ENCODE data around the gene AHRR. TPM values are rescaled to one million over a fixed set of nuclear protein-coding genes. Genes with fewer than 3 reads are reported as not detected.

AHRR gene
- total and polyA plus RNA-seq, 4 donors = 2.8 to 5.5 (median 3.8) TPM

GRCh38 chr5:385321-385720 lies 63.8 kb downstream of the AHRR start:
- no peaks in the 10 kb centered on the region for H3K9me3 ChIP-seq (ENCODE audit: control insufficient read depth, insufficient read depth, low read length)
- H3K36me3 ChIP-seq (ENCODE audit: control insufficient read depth, insufficient read depth, low read length) = peaks cover 3% of the 10 kb centered on the region
- DNase-seq (ENCODE audit: low read depth in 4 of 6, low spot score in 6 of 6) = no peak
- WGBS (ENCODE audit: insufficient coverage) = no CpG with 5 or more reads among the region's 1 CpG
- no peak overlapping the region for H3K4me3 ChIP-seq (ENCODE audit: low read depth, low read length)
- H3K27me3 ChIP-seq (ENCODE audit: control insufficient read depth, insufficient read depth, low read length) = no peaks in the 10 kb centered on the region
- no peak overlapping the region for H3K27ac ChIP-seq (ENCODE audit: low read depth, low read length)
- H3K4me1 ChIP-seq (ENCODE audit: control insufficient read depth, insufficient read depth, low read length) = no peaks in the 10 kb centered on the region

GRCh38 chr5:386432-387341 lies 65.2 kb downstream of the AHRR start:
- peaks cover 6% of the 10 kb centered on the region for H3K4me1 ChIP-seq (ENCODE audit: control insufficient read depth, insufficient read depth, low read length)
- no peak for DNase-seq (ENCODE audit: low read depth in 4 of 6, low spot score in 6 of 6)
- H3K4me3 ChIP-seq (ENCODE audit: low read depth, low read length) = no peak overlapping the region
- no peak overlapping the region for H3K27ac ChIP-seq (ENCODE audit: low read depth, low read length)
- no peaks in the 10 kb centered on the region for H3K9me3 ChIP-seq (ENCODE audit: control insufficient read depth, insufficient read depth, low read length)
- WGBS (ENCODE audit: insufficient coverage) = 80% methylated on average over 18 of the region's 18 CpGs
- H3K36me3 ChIP-seq (ENCODE audit: control insufficient read depth, insufficient read depth, low read length) = peaks cover 3% of the 10 kb centered on the region
- H3K27me3 ChIP-seq (ENCODE audit: control insufficient read depth, insufficient read depth, low read length) = no peaks in the 10 kb centered on the region

GRCh38 chr5:387491-388265 lies 66.2 kb downstream of the AHRR start:
- H3K4me3 ChIP-seq (ENCODE audit: low read depth, low read length) = no peak overlapping the region
- peaks cover 3% of the 10 kb centered on the region for H3K36me3 ChIP-seq (ENCODE audit: control insufficient read depth, insufficient read depth, low read length)
- no peak overlapping the region for H3K27ac ChIP-seq (ENCODE audit: low read depth, low read length)
- DNase-seq (ENCODE audit: low read depth in 4 of 6, low spot score in 6 of 6) = no peak
- 76% methylated on average over 15 of the region's 18 CpGs for WGBS (ENCODE audit: insufficient coverage)
- H3K4me1 ChIP-seq (ENCODE audit: control insufficient read depth, insufficient read depth, low read length) = peaks cover 7% of the 10 kb centered on the region
- H3K9me3 ChIP-seq (ENCODE audit: control insufficient read depth, insufficient read depth, low read length) = no peaks in the 10 kb centered on the region
- H3K27me3 ChIP-seq (ENCODE audit: control insufficient read depth, insufficient read depth, low read length) = no peaks in the 10 kb centered on the region

- H3K9me3 ChIP-seq (ENCODE audit: control insufficient read depth, insufficient read depth, low read length) = no peaks in the 10 kb centered on the region
- 75% methylated on average over 30 of the region's 34 CpGs for WGBS (ENCODE audit: insufficient coverage)
- H3K27me3 ChIP-seq (ENCODE audit: control insufficient read depth, insufficient read depth, low read length) = no peaks in the 10 kb centered on the region
Observed at GRCh38 chr5:388266-389196, 67.0 kb downstream of the AHRR start.

GRCh38 chr5:389197-389821 lies 67.8 kb downstream of the AHRR start:
- Histone ChIP-seq H3K4me1 (ENCODE audit: control insufficient read depth, insufficient read depth, low read length) (peaks cover 14% of the 10 kb centered on the region), H3K27me3 (ENCODE audit: control insufficient read depth, insufficient read depth, low read length) (no peaks in the 10 kb centered on the region), H3K36me3 (ENCODE audit: control insufficient read depth, insufficient read depth, low read length) (peaks cover 3% of the 10 kb centered on the region), H3K4me3 (ENCODE audit: low read depth, low read length) (no peak overlapping the region), H3K9me3 (ENCODE audit: control insufficient read depth, insufficient read depth, low read length) (no peaks in the 10 kb centered on the region), H3K27ac (ENCODE audit: low read depth, low read length) (no peak overlapping the region)
- WGBS (ENCODE audit: insufficient coverage) = 88% methylated on average over 26 of the region's 32 CpGs
- DNase-seq (ENCODE audit: low read depth in 4 of 6, low spot score in 6 of 6) = no peak

More at GRCh38 chr5:388266-389196, 67.0 kb downstream of the AHRR start:
- Histone ChIP-seq H3K4me1 (ENCODE audit: control insufficient read depth, insufficient read depth, low read length) (peaks cover 14% of the 10 kb centered on the region), H3K27ac (ENCODE audit: low read depth, low read length) (no peak overlapping the region), H3K36me3 (ENCODE audit: control insufficient read depth, insufficient read depth, low read length) (peaks cover 3% of the 10 kb centered on the region), H3K4me3 (ENCODE audit: low read depth, low read length) (no peak overlapping the region)
- no peak for DNase-seq (ENCODE audit: low read depth in 4 of 6, low spot score in 6 of 6)

- 76% methylated on average over 20 of the region's 26 CpGs for WGBS (ENCODE audit: insufficient coverage)
Observed at GRCh38 chr5:389891-390622, 68.5 kb downstream of the AHRR start.

GRCh38 chr5:390623-391491 lies 69.3 kb downstream of the AHRR start:
- Histone ChIP-seq H3K4me1 (ENCODE audit: control insufficient read depth, insufficient read depth, low read length) (peaks cover 18% of the 10 kb centered on the region), H3K27ac (ENCODE audit: low read depth, low read length) (no peak overlapping the region), H3K9me3 (ENCODE audit: control insufficient read depth, insufficient read depth, low read length) (no peaks in the 10 kb centered on the region), H3K4me3 (ENCODE audit: low read depth, low read length) (no peak overlapping the region), H3K27me3 (ENCODE audit: control insufficient read depth, insufficient read depth, low read length) (no peaks in the 10 kb centered on the region), H3K36me3 (ENCODE audit: control insufficient read depth, insufficient read depth, low read length) (peaks cover 3% of the 10 kb centered on the region)
- DNase-seq (ENCODE audit: low read depth in 4 of 6, low spot score in 6 of 6) = no peak
- 55% methylated on average over 24 of the region's 35 CpGs for WGBS (ENCODE audit: insufficient coverage)

More at GRCh38 chr5:389891-390622, 68.5 kb downstream of the AHRR start:
- Histone ChIP-seq H3K27me3 (ENCODE audit: control insufficient read depth, insufficient read depth, low read length) (no peaks in the 10 kb centered on the region), H3K9me3 (ENCODE audit: control insufficient read depth, insufficient read depth, low read length) (no peaks in the 10 kb centered on the region), H3K4me3 (ENCODE audit: low read depth, low read length) (no peak overlapping the region), H3K4me1 (ENCODE audit: control insufficient read depth, insufficient read depth, low read length) (peaks cover 14% of the 10 kb centered on the region), H3K36me3 (ENCODE audit: control insufficient read depth, insufficient read depth, low read length) (peaks cover 3% of the 10 kb centered on the region), H3K27ac (ENCODE audit: low read depth, low read length) (no peak overlapping the region)
- DNase-seq (ENCODE audit: low read depth in 4 of 6, low spot score in 6 of 6) = peak in 1 of 6 donors; percentile 56

- H3K27me3 ChIP-seq (ENCODE audit: control insufficient read depth, insufficient read depth, low read length) = no peaks in the 10 kb centered on the region
- DNase-seq (ENCODE audit: low read depth in 4 of 6, low spot score in 6 of 6) = no peak
- H3K9me3 ChIP-seq (ENCODE audit: control insufficient read depth, insufficient read depth, low read length) = no peaks in the 10 kb centered on the region
- peaks cover 7% of the 10 kb centered on the region for H3K36me3 ChIP-seq (ENCODE audit: control insufficient read depth, insufficient read depth, low read length)
- 80% methylated on average over 30 of the region's 30 CpGs for WGBS (ENCODE audit: insufficient coverage)
- H3K4me3 ChIP-seq (ENCODE audit: low read depth, low read length) = no peak overlapping the region
- H3K27ac ChIP-seq (ENCODE audit: low read depth, low read length) = no peak overlapping the region
- H3K4me1 ChIP-seq (ENCODE audit: control insufficient read depth, insufficient read depth, low read length) = peaks cover 18% of the 10 kb centered on the region
Observed at GRCh38 chr5:392431-392988, 71.0 kb downstream of the AHRR start.

All from spinal cord (tissue), 10 donors.